ENCODE data around the gene FARP1.
A peak's percentile ranks its signal among the peaks of the same experiment; 100 is the strongest.

FARP1 gene

GRCh38 chr13:98141509-98142379, 1.1 kb upstream of the FARP1 start:
- DNase-seq: peak; percentile 29

GRCh38 chr13:98143157-98143553, 261 bp downstream of the FARP1 start:
- DNase-seq: no peak

- no peak for DNase-seq
Observed at GRCh38 chr13:98143601-98144026, 720 bp downstream of the FARP1 start.

GRCh38 chr13:98144027-98144741, 1.3 kb downstream of the FARP1 start:
- peak; percentile 57 for DNase-seq

- peak; percentile 7 for DNase-seq
Observed at GRCh38 chr13:98144801-98145350, 2.0 kb downstream of the FARP1 start.

GRCh38 chr13:98147521-98147920, 4.6 kb downstream of the FARP1 start:
- DNase-seq: no peak

GRCh38 chr13:98150832-98151479, 8.1 kb downstream of the FARP1 start:
- DNase-seq: no peak

- DNase-seq: no peak
Observed at GRCh38 chr13:98155475-98156109, 12.7 kb downstream of the FARP1 start.

GRCh38 chr13:98156259-98156658, 13.4 kb downstream of the FARP1 start:
- no peak for DNase-seq

GRCh38 chr13:98157188-98157587, 14.3 kb downstream of the FARP1 start:
- no peak for DNase-seq

GRCh38 chr13:98157609-98158008, 14.7 kb downstream of the FARP1 start:
- no peak for DNase-seq

- DNase-seq: no peak
Observed at GRCh38 chr13:98158172-98158899, 15.4 kb downstream of the FARP1 start.

- DNase-seq: no peak
Observed at GRCh38 chr13:98162935-98163334, 20.0 kb downstream of the FARP1 start.

GRCh38 chr13:98169331-98169730, 26.4 kb downstream of the FARP1 start:
- no peak for DNase-seq

- DNase-seq: no peak
Observed at GRCh38 chr13:98171900-98172589, 29.2 kb downstream of the FARP1 start.

GRCh38 chr13:98172590-98173422, 29.9 kb downstream of the FARP1 start:
- DNase-seq: no peak

- DNase-seq: no peak
Observed at GRCh38 chr13:98173431-98174152, 30.7 kb downstream of the FARP1 start.

GRCh38 chr13:98174307-98174706, 31.4 kb downstream of the FARP1 start:
- no peak for DNase-seq

- DNase-seq: no peak
Observed at GRCh38 chr13:98175043-98175442, 32.1 kb downstream of the FARP1 start.

GRCh38 chr13:98175823-98176222, 32.9 kb downstream of the FARP1 start:
- DNase-seq: no peak
